Stimulated activated memory B cell treated with anti-CD40 and anti-IgM and Interleukin-4, amounts not matched to agents 10 μg/mL and 1 μg/mL and 100 μg/mL, for 72 hours (primary cell): ENCODE results near the gene NAV2.
"Not testable (repeated sequence)": the region's sequence is repeated elsewhere in the genome, so short reads cannot be mapped to it uniquely, and the experiment has no call there.

Experiments used
- ATAC-seq: fragments of 150-1000 bp; cut with Tn5 transposase; 2 replicates; pipeline ENCODE4 v1.10.0; 2021
- H3K27ac Mint-ChIP-seq: one replicate; pipeline ENCODE4 v1.8.0; 2022; ENCODE audit warnings: mild to moderate bottlenecking, mixed read lengths
- H3K27me3 Mint-ChIP-seq: one replicate; pipeline ENCODE4 v1.8.0; 2022; ENCODE audit warnings: mixed read lengths
- H3K36me3 Mint-ChIP-seq: one replicate; pipeline ENCODE4 v1.8.0; 2022; ENCODE audit warnings: mixed read lengths
- H3K4me1 Mint-ChIP-seq: one replicate; pipeline ENCODE4 v1.8.0; 2022; ENCODE audit warnings: mixed read lengths
- H3K4me3 Mint-ChIP-seq: one replicate; pipeline ENCODE4 v1.8.0; 2022; ENCODE audit warnings: mild to moderate bottlenecking, moderate library complexity, mixed read lengths
- H3K9me3 Mint-ChIP-seq: one replicate; pipeline ENCODE4 v1.8.0; 2022; ENCODE audit warnings: mixed read lengths

The NAV2 gene

DNA sequence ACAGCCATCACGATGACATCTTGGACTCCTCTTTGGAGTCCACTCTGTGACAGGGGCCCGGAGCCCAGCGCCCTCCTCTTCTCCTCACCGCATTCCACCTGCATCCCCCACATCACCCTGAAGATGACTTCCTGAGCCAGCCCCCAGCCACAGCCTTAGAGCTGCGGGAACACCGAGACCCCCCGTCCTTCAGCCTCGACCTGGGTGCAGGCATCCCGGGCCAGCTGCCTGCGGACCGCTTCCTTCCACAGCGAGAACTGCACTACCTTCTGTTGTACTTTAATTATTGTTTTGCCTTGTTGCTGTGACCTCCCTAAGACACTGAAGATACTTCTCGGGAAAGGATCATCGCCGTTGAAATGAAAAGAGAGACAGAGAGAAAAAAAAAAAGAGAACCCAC lies 405.6 kb downstream of the NAV2 start:
- no peaks in the 10 kb centered on the region for H3K9me3 Mint-ChIP-seq
- H3K27ac Mint-ChIP-seq, result no peak overlapping the region
- no peak overlapping the region for H3K4me3 Mint-ChIP-seq
- H3K36me3 Mint-ChIP-seq, result peaks cover 4% of the 10 kb centered on the region
- peaks cover 33% of the 10 kb centered on the region for H3K27me3 Mint-ChIP-seq
- ATAC-seq, result peak; percentile 28
- H3K4me1 Mint-ChIP-seq, result peaks cover 2% of the 10 kb centered on the region

DNA sequence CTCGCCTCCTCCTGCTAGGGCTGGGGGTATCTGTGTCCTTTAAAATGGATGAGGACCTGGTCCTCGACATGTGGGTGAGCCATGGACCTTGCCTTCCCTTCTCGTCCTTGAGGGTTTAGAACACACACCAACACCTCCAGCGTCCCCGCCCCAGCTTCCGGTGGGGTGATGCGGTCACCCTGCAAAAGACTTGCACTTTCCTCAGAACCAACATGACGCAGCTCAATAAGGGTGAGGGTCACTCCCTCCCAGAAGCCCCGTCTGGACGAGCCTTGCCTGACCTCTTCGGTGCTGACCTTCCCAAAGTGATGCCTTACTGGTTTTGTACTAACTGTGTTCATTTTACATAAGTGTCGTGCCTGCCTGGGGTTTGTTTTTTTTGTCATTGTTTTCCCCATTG lies 406.7 kb downstream of the NAV2 start:
- Mint-ChIP-seq H3K27me3 (peaks cover 33% of the 10 kb centered on the region), H3K4me3 (no peak overlapping the region), H3K4me1 (no peaks in the 10 kb centered on the region), H3K9me3 (no peaks in the 10 kb centered on the region), H3K27ac (no peak overlapping the region), H3K36me3 (peaks cover 4% of the 10 kb centered on the region)
- ATAC-seq, result no peak

DNA sequence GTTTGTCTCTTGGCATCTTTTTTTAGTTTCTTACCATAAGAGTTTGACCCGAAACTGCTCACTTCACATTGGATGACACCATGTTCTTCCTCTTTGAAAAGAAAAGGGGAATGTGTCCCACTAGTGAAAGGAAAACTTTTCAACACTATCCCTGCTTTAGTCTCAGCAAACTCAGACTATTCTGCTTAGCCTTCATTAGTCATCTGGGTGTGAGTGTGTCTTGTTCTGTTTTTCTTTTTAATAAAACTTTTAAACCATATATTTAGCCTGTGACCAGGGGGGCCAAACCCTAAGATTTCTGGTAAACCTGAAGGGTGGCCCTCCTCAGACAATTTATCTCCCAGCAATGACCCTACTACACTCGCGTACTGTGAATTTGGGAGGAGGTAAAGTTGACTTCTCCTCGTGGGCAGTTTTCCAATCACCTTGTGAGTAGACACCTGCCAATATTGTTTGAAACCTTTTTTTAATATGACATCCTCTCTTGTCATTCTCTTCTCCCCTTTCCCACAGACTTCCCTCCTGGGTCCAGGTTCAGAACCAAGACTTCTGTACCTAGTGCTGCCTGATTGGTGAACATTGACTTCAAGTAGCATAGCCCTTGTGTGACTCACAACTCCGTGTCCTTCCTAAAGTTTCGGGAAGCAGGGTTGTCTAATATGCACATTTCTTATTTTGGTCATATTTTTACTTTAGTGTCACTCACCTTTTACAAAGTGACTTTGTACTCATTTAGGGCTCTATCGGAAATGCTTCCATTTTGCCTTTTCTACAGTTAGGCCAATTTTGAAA lies 407.7 kb downstream of the NAV2 start:
- Mint-ChIP-seq H3K27me3 (peaks cover 24% of the 10 kb centered on the region), H3K36me3 (peaks cover 4% of the 10 kb centered on the region), H3K4me1 (no peaks in the 10 kb centered on the region), H3K27ac (no peak overlapping the region), H3K4me3 (no peak overlapping the region), H3K9me3 (no peaks in the 10 kb centered on the region)
- ATAC-seq, result no peak

GRCh38 chr11:20122131-20122530 lies 409.5 kb downstream of the NAV2 start:
- no peaks in the 10 kb centered on the region for H3K4me1 Mint-ChIP-seq
- no peaks in the 10 kb centered on the region for H3K9me3 Mint-ChIP-seq
- H3K27me3 Mint-ChIP-seq, result peaks cover 31% of the 10 kb centered on the region
- no peak overlapping the region for H3K27ac Mint-ChIP-seq
- no peak for ATAC-seq
- no peak overlapping the region for H3K4me3 Mint-ChIP-seq
- peaks cover 4% of the 10 kb centered on the region for H3K36me3 Mint-ChIP-seq

DNA sequence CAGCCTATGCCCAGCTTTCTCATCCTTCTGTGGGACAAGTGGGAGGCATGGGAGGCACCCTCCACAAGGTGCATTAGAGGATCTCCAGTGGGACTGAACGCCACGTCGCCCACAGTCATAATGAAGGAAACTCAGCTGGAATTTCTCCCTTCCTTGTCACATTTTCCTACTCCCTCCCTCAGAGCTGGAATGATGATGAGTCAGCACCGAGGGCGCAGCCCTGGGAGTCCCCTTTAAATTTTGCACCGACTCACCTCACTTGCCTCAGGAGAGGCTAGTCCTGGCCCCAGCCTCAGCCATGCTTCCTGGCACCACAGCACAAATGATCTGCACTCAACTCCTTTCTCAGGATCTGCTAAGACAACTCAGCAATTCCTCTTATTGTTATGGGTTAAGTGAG lies 413.3 kb downstream of the NAV2 start:
- no peak for ATAC-seq
- no peaks in the 10 kb centered on the region for H3K4me1 Mint-ChIP-seq
- H3K4me3 Mint-ChIP-seq, result no peak overlapping the region
- no peaks in the 10 kb centered on the region for H3K36me3 Mint-ChIP-seq
- peaks cover 10% of the 10 kb centered on the region for H3K27me3 Mint-ChIP-seq
- H3K9me3 Mint-ChIP-seq, result no peaks in the 10 kb centered on the region
- no peak overlapping the region for H3K27ac Mint-ChIP-seq

GRCh38 chr11:20126724-20127123 lies 414.1 kb downstream of the NAV2 start:
- no peaks in the 10 kb centered on the region for H3K9me3 Mint-ChIP-seq
- no peaks in the 10 kb centered on the region for H3K36me3 Mint-ChIP-seq
- H3K4me3 Mint-ChIP-seq, result no peak overlapping the region
- H3K27me3 Mint-ChIP-seq, result peaks cover 15% of the 10 kb centered on the region
- H3K4me1 Mint-ChIP-seq, result no peaks in the 10 kb centered on the region
- ATAC-seq, result no peak
- no peak overlapping the region for H3K27ac Mint-ChIP-seq

GRCh38 chr11:20127671-20128527 lies 415.3 kb downstream of the NAV2 start:
- H3K4me3 Mint-ChIP-seq, result no peak overlapping the region
- no peaks in the 10 kb centered on the region for H3K9me3 Mint-ChIP-seq
- H3K4me1 Mint-ChIP-seq, result peaks cover 10% of the 10 kb centered on the region
- H3K27ac Mint-ChIP-seq, result no peak overlapping the region
- peak; percentile 77 for ATAC-seq
- H3K36me3 Mint-ChIP-seq, result no peaks in the 10 kb centered on the region
- H3K27me3 Mint-ChIP-seq, result peaks cover 26% of the 10 kb centered on the region

DNA sequence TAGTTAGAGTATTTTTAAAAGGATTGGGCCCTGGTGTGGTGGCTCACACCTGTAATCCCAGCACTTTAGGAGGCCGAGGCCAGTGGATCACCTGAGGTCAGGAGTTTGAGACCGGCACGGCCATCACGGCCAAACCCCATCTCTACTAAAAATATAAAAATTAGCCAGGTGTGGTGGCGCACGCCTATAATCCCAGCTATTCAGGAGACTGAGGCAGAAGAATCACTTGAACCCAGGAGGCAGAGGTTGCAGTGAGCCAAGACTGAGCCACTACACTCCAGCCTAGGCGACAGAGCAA lies 415.8 kb downstream of the NAV2 start:
- H3K27ac Mint-ChIP-seq, H3K4me3 Mint-ChIP-seq, ATAC-seq, H3K4me1 Mint-ChIP-seq, H3K36me3 Mint-ChIP-seq, H3K9me3 Mint-ChIP-seq: not testable (repeated sequence)
- peaks cover 32% of the 10 kb centered on the region for H3K27me3 Mint-ChIP-seq

DNA sequence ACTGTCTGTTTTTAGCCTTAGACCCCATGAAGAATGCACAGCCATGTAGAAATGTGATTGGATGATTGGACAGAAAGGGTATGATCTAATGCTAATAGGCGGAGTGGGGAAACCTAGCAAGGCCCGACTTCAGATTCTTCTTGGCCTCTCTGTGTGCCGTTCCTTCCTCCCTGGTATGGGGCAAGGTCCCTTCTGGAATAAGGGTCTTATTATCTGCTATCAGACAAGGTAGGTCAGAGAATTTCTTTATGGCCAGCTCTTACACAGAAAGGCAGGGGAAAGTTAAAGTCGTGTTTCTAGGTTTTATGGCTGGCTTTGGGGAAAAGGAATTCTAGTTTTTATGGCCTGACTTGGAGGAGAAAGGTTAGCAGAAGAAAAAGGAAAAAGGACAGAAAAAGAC lies 417.0 kb downstream of the NAV2 start:
- Mint-ChIP-seq H3K4me3 (no peak overlapping the region), H3K27me3 (peaks cover 44% of the 10 kb centered on the region), H3K9me3 (no peaks in the 10 kb centered on the region), H3K4me1 (peaks cover 10% of the 10 kb centered on the region), H3K27ac (no peak overlapping the region), H3K36me3 (no peaks in the 10 kb centered on the region)
- ATAC-seq, result no peak

- Mint-ChIP-seq H3K9me3 (no peaks in the 10 kb centered on the region), H3K4me3 (peak overlapping the region; percentile 71), H3K36me3 (no peaks in the 10 kb centered on the region), H3K27me3 (peaks cover 33% of the 10 kb centered on the region), H3K27ac (peak overlapping the region; percentile 11), H3K4me1 (peaks cover 10% of the 10 kb centered on the region)
- no peak for ATAC-seq
Observed at GRCh38 chr11:20131788-20132666, 419.4 kb downstream of the NAV2 start.

DNA sequence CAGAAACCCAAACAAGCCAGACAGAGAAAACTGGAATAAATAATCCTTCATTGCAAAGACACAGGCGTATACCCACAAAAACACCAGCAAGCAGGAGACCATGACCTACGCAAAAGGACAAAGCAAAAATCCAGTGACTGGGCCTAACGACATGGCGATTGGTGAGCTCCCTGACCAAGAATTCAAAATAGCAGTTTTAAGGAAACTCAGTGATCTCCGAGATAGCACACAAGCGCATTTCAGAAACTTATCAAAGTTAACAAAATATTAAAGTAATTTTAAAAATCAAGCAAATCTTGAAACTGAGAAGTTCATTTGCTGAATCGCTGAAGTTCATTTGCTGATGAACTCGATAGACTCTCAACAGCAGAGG lies 420.0 kb downstream of the NAV2 start:
- Mint-ChIP-seq H3K27ac (no peak overlapping the region), H3K27me3 (peaks cover 33% of the 10 kb centered on the region), H3K36me3 (no peaks in the 10 kb centered on the region), H3K4me3 (peak overlapping the region; percentile 71), H3K9me3 (no peaks in the 10 kb centered on the region), H3K4me1 (peaks cover 10% of the 10 kb centered on the region)
- ATAC-seq, result no peak

DNA sequence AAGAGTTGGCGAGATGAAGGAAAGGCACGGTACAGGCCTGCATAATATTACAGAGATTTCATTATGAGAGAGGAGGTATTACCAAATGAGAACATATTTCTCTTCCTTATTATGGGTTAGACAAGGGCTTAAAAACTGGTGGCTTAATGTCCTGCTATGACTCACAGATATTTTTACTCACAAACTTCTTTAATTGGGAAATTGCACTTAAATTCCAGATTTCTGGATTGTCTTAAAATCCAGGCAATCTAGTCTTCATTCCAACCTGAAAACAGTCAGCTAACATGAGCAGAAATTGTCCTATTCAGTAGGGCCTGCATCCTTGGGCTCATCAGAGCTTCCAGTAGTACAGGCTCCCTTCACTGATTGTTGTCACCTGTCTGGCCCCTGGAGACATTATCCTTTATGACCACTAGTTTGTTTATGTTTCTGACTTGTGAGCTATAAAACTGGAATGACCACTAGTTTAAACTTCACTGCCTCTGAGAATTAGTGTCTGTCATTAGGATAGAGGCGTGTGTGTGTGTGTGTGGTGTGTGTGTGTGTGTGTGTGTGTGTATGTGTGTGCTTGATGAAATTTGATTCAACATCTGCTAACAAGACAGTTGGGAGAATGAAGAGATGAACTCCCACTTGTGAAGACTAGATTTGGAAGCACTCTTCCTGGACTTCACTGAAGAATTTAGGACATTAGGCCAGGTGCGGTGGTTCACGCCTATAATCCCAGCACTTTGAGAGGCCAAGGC lies 422.5 kb downstream of the NAV2 start:
- no peak for ATAC-seq
- Mint-ChIP-seq H3K4me3 (no peak overlapping the region), H3K27me3 (peaks cover 54% of the 10 kb centered on the region), H3K9me3 (no peaks in the 10 kb centered on the region), H3K36me3 (no peaks in the 10 kb centered on the region), H3K27ac (no peak overlapping the region), H3K4me1 (peaks cover 10% of the 10 kb centered on the region)

DNA sequence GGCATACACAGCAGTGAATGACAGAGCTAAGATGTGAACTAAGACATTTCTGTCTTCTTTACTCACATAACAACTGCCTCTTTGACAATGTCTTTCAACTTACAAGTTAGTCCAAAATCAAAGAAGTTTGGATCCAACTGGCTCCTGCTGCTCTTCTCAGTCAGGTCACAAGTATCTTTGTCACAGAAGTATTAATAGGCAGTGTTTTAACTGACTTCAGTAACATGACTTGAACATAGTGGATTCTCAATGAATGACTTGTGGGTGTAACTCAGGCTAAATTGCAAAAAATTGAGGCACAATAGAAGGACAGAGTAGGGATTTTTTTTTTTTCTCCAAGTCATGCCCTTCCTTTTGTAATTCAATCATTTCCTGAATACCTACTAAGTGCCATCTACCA lies 425.0 kb downstream of the NAV2 start:
- H3K36me3 Mint-ChIP-seq, result no peaks in the 10 kb centered on the region
- no peak overlapping the region for H3K4me3 Mint-ChIP-seq
- no peak for ATAC-seq
- H3K9me3 Mint-ChIP-seq, result peaks cover 2% of the 10 kb centered on the region
- H3K27me3 Mint-ChIP-seq, result peaks cover 57% of the 10 kb centered on the region
- no peak overlapping the region for H3K27ac Mint-ChIP-seq
- H3K4me1 Mint-ChIP-seq, result peaks cover under 1% of the 10 kb centered on the region

- Mint-ChIP-seq H3K9me3 (peaks cover 2% of the 10 kb centered on the region), H3K36me3 (no peaks in the 10 kb centered on the region), H3K27ac (no peak overlapping the region), H3K4me3 (no peak overlapping the region), H3K27me3 (peaks cover 47% of the 10 kb centered on the region), H3K4me1 (no peaks in the 10 kb centered on the region)
- ATAC-seq, result no peak
Observed at GRCh38 chr11:20138707-20139106, 426.1 kb downstream of the NAV2 start.

GRCh38 chr11:20154381-20154780 lies 441.7 kb downstream of the NAV2 start:
- Mint-ChIP-seq H3K27ac (no peak overlapping the region), H3K4me3 (no peak overlapping the region), H3K36me3 (peaks cover 7% of the 10 kb centered on the region), H3K4me1 (peaks cover 16% of the 10 kb centered on the region), H3K27me3 (peaks cover 62% of the 10 kb centered on the region), H3K9me3 (peaks cover 10% of the 10 kb centered on the region)
- ATAC-seq, result no peak
